GM18861 (cell line): Measurements from ENCODE around the gene PPHLN1.
"Not testable (repeated sequence)": the region's sequence is repeated elsewhere in the genome, so short reads cannot be mapped to it uniquely, and the experiment has no call there.

ENCODE experiments used
- ATAC-seq: cut with Tn5 transposase; IDR thresholded peaks from one replicate; pipeline ENCODE4 v1.9.1; 2021; ENCODE audit not compliant: unreplicated experiment

The PPHLN1 gene

DNA sequence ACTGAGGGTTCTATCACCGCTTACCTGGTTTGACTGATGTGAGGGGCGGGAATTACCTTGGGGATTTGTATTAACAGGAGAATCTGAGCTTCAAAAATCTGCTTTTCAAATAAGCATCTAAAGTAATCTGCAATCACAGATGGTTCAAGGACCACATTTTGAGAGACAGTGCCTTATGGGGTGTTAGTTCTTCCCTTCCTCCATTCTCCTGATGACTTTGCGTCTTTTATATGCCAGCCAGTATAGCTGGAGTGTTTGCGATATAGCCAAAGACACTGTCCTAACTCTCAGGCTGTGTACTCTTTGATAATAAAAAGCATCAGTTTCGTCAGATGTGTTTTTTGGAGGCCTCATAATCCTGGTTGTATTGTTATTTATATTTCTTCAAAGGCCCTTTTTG, 39.5 kb downstream of the PPHLN1 start:
- no peak for ATAC-seq

DNA sequence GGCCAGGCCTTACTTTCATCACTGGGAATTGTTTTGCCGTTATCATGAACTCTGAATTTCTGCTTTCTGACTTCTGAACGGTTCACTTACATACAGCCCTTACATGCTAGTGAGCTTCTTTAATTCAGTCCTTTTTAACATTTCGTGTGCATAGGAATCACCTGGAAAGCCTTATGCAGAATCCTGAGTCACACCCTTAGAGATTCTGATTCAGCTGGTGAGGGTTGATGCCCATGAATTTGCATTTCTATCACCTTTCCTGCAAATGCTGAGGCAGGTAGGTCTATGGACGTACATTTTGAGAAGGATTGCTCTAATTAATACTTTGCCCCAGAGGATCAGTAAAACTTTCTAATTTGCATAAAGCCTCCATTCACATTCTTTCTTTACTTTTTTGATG, 44.0 kb downstream of the PPHLN1 start:
- no peak for ATAC-seq

DNA sequence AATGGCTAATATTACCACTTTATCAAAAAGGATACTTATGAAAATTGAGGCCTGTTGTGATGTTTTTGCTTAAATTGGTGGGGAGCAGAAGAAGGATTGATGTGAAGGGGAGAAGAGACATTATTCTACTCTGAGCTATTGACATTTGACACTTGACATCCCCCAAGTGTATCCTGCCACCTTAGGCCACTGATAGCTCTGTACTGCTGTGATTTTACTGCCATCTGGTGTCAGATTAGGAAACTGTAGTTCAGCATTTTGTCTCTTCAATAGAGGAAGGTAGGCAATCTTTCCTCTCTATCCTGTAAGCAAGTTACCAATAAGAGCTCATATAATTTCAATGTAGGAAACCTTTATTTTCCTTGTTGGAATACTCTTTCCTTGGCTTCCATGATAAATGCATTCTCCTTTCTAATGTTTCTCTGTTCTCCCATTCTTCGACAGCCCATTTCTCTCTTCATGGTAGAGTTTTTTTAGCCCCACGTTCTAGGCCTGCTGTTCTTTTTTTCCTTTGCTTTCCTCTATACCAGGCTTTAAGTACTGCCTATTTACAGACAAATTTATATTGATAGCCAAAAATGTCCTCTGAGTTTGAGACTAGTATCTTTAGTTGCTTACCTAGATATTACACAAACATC, 46.3 kb downstream of the PPHLN1 start:
- ATAC-seq, result peak; percentile 90

DNA sequence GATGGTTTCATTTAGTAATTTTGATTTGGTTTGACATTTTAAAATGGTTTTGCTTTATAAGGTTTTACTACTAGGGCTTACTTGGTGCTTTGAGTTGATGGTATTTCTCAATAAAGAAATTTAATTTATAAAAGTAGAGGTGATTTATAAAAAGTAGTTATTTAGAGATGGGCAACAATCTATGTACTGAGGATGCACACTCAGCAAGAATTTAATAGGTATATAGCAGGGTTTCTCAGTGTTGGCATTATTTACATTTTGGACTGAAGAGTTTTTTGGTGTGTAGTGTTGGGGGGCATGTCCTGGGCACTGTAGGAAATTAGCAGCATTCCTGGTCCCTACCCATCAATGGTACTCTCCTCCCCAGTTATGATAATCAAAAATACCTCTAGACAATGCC, 47.7 kb downstream of the PPHLN1 start:
- ATAC-seq, result no peak

DNA sequence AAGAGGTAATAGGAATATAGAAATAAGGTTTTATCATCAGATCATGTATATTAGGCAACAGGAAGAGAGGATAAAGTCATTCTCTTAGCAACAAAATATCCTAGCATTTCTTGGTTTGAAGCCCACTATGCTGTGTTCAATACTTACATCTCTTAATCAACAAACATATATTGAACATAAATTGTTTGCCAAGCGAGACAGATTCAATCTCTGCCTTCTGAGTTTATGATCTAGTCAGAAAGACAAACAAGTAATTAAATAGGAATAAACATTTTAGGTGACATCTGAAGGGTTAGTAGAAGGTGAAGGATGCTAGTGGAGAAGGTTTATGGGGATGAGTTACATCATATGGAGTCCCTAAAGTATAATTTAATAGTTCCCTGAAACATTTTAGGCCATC, 54.8 kb downstream of the PPHLN1 start:
- no peak for ATAC-seq

DNA sequence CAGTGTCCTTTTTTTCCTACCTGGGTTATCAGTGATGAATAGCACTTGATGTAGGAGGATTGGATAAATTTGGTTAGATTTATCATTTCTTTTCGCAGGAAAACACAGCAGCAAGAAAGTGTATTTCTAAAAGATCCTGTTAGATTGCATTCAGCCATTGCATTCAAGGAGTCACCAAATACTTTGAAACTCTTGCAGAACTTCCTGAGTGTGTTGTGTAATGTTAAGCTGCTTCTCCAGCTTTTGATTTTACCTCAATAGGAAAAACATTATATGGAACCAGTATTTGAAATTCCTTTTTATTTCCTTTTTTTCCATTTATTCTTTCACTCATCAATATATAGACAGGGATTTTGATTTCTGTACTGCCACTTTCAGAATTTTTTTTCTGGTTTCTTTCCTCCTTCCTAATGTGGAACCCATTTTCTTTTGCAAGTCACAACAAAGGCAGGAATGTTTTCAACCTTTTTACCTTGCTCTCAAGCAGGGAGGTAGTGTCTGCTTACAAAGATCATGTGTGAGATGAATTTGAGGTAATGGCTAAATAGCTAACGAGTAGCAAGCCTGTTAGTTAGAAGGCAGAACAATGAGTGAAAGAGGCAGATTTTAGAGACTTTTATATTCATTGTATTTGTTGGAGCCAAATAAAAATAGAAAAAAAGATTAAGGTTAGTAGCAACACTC, 56.2 kb downstream of the PPHLN1 start:
- ATAC-seq, result no peak

DNA sequence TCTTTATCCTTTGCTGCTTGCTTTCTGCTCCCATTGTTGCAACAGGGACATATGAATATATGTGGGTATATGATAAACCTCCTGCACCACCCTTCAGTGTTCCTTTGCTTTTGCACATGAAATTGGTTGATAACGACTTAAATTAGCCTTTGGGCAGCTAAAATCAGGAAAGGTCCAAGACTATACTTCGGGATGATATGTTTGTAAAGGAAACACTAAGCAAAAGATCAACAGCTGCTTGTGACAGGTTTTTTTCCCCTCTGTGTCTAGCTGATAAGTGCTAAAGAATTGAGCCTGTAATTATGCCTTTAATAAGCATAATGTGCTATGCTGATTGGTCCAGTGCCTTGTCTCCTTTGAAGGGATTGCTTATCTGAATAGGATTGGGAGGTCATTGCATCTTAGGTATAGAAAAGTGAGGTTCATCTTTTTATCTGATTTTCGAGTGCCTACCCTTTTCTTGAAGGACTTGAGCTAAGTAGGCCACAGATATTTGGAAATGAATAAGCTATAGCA, 59.4 kb downstream of the PPHLN1 start:
- no peak for ATAC-seq

DNA sequence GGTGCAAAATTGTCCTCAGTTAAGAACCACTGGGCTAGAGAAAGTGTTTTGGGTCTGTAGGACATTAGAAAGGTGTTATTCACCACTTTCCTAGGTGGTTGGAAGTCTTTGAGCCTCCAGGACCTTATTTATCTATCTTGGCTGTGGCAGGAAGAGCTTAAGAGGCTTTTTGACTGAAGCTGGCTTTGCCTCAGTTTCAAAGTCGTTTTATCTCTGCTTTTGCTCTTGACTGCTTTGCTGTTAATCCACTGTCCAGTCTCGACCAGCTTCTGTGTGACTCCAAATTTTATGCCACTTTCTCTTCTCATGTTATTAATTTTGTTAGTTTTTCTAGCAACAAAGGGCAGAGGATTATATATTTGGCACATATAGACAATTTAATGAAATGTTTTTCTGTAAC, 60.3 kb downstream of the PPHLN1 start:
- no peak for ATAC-seq

DNA sequence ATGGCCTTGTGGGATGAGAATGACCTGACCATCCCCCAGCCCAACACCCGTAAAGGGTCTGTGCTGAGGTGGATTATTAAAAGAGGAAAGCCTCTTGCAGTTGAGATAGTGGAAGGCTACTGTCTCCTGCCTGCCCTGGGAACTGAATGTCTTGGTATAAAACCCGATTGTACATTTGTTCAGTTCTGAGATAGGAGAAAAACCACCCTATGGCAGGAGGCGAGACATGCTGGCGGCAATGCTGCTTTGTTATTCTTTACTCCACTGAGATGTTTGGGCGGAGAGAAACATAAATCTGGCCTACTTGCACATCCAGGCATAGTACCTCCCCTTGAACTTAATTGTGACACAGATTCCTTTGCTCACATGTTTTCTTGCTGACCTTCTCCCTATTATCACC, 62.1 kb downstream of the PPHLN1 start:
- not testable (repeated sequence) for ATAC-seq

DNA sequence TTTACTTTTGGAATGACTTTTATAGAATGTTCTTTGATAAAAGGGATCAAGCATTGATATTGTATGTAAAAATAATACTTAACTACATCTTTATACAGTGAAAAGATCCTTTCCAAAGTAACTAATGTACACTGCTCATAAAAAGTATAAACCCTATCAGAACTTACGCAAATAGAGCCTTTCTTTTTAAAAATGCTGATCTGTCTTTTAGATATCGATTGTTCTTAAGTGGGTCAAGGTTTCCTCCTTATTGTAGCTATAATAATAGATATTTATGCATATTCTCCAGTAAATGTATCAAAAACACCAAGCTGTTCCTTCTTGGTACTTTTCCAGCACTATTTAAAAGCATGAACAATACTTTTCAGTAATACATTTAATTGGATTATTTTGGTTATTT, 68.5 kb downstream of the PPHLN1 start:
- ATAC-seq, result no peak

DNA sequence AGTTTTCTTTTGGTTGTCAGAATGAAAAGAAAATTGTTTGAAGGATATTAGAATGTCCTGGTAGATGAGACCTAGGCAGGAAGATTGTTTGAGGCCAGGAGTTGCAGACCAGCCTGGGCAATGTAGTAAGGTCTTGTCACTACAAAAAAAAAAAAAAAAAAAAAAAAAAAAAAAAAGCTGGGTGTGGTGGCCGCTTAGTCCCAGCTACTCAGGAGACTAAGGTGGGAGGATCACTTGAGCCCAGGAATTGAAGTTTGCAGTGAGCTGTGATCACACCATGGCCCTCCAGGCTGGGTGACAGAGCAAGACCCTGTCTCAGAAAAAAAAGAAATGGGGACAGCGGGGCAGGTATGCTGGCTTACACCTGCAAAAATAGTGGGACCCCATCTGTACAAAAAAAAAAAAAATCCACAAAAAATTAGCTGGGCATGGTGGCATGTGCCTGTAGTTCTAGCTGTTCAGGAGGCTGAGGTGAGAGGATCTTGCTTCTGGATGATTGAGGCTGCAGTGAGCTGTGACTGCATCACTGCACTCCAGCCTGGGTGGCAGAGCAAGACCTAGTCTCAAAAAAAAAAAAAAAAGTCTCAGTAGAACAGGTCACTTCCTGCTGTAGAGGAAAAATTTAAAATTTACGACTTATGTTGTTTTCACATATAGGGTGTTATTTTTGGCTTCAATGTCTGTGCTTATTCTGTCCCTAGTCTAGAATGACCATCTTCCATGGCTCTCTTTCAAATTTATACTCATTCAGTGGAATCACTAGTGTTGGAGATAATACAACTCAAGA, 70.7 kb downstream of the PPHLN1 start:
- ATAC-seq, result peak; percentile 37

DNA sequence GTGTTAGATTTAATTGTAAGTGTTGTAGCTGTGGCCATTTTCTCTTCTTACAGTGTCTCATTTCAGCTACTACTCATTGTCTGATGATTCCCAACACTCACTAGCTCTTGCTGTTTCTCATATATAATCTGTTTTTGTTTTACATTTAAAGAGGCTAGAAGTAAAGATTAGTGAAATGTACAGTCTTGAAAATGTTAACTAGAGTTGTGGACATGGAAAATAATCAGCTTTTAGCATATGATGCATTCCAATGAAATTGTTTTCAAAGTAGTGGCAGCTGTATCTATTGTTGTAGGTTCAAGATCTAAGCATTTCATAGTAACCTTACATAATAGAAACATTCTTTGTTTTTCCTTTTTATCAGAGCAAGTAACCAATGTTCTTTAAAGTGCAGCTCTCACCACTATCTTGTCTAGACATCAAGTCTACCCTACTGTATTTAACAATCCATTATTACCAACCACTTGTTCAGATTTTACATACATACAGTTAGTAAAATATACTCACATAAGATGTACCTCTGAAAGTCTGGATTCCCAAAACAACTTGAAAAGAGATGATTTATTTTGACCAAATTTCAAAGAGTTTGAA, 76.9 kb downstream of the PPHLN1 start:
- no peak for ATAC-seq

DNA sequence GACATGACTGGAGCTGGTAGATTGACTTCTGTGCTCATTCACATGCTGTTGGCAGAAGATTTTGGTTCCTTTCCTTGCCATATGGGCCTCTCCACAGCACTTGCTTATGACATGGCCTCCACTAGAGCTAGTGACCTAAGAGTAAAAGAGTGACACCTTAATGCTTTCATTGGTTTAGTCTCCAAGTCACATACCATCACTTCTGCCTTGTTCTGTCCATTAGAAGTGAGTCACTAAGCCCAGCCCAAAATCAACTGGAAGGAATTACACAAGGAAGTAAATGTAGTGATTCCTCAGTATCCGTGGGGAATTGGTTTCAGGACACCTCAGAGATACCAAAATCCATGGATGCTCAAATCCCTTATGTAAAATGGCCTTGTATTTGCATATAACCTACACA, 81.3 kb downstream of the PPHLN1 start:
- ATAC-seq, result no peak

DNA sequence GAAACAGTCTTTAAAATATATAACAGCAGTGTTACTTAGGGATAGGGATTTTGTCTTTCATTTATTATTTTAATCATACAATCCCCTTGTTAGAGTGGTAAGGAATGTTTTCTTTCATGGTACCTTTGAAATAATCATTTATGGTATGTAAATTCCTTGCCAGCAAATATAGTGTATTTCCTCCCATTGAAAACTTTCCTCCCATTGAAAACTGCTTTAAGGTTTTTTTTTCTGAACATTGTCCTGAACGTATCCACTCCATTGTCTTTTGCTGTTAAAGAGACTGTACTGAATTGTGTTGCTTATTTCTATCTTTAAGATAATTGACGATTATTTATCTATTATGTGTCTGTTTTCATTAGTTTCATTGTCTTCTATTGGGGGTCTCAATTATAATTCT, 83.5 kb downstream of the PPHLN1 start:
- no peak for ATAC-seq

DNA sequence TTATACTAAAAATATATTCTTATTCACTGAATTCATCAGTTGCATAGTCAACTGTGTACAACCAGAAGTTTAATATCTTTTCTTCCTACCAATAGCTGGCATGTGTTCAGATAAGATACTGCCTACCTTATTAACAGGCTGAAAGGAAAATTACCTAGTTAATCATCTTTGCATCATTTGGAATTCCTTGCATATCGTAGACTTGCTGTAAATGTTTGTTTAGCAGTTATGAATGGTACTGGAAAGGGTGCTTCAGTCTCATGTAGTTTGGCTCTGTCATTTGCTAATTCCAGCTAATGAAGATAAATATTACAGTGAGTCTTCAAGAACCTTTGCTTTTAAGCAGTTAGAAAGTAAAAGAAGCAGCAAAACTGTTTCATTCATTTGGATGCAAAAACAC, 84.4 kb downstream of the PPHLN1 start:
- ATAC-seq, result no peak

DNA sequence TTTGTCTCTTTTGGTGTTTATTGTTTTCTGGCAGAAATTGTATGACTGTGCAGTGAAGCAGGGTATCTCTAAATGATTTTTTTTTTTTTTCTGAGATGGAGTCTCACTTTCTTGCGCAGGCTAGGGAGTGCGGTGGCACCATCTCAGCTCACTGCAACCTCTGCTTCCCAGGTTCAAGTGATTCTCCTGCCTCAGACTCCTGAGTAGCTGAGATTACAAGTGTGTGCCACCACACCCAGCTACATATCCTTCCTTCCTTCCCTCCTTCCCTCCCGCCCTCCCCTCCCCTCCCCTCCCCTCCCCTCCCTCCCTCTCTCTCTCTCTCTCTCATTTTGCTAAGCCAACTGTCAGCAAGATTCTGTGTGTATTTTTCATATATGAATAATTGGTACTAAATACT, 94.4 kb downstream of the PPHLN1 start:
- no peak for ATAC-seq

DNA sequence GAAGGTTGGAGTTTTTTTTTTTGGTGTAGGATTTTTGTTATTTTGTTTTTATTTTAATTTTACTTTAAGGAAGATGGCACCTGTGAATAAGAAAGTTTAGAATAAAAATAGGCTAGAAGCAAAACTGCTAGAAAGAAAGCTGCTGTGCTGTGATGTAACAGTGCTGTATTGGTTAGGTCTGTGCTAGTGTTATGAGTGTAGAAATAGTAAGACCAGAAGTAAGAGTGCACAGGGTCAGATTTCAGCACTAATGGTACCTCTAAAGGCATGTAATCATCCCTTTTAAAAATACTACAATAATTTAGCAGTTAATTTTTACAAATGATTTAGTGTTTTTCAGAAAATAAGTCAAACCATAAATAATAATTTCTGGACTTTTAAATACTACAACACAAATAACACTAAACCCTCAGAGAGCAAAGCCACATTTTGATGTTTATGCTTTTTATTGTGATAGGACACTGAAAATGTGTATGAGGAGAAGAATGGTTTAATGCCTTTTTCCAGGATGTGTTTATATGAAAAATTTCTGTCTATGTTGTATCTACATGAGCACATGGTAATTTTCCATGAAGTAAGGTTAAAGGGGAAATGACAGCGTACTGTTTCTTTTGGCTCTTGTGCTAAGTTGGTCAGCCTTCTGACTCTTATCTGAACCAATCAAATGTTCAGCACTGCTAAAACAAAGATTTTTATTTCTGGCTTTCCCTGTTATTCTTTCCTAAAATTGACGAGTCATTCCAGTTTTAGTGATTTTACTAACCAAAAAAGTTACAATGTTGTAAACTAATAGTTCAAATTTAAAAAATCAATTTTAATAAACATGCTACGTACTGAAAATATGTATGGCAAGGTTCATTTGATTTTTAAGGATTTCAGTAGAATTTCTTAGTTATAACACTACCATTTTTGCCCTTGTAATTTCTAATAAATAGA, 96.1 kb downstream of the PPHLN1 start:
- ATAC-seq, result peak; percentile 93

DNA sequence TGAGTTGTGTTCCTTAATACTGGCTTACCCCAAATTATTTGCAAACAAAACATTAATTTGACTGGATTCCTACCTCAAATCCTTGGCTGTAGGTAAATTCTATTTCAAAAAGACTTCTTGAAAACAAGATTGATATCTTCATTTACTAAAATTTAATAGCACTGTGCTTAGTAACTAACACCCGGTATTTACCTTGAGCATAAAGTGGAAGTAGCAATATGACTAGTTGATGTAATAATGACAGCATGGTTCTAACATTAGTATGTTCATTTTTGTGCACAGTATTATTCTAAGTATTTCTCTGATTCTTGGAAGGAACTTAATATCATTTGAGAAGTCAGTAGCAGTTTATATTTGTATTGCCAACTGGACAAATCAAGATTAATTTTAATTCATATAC, 96.8 kb downstream of the PPHLN1 start:
- ATAC-seq, result no peak

DNA sequence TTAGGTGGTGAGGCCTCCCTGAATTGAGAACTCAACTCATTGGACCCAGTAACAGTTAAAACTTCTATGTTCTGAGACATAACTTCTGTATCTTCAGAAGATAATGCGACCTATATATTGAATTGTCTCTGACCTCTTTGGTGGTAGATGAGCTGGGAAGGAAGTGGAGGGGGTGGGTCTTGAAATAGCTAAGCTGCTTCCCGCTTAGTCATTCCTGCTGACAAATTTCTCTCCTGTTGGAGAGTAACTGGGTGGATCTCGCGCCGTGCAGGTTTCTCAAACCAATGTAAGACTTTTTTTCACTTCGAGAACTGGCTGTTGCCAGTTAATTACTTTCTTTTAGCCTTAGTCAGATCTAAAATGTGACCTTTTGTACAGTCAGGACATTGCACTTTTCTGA, 100.8 kb downstream of the PPHLN1 start:
- no peak for ATAC-seq

DNA sequence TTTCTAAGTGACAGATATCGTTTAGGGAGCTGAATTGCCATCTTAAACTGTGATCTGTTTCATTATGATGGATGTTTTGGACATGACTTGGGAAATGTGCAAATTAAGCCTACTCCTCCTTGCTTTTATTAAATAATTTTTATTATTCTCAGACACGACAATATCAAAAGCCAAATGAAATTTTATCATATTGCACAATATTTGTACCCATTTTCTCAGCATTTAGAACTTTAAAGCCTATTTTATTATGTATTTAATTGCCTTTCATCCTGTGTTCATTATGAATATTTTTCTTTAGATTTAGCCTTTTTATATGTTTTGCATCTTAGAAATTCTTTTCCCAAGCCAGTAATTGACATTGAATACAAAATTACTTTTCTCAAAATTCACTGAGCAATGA, 102.9 kb downstream of the PPHLN1 start:
- ATAC-seq, result no peak
